Measurements from ENCODE around the gene GPANK1. TPM values are rescaled to one million over a fixed set of nuclear protein-coding genes. Genes with fewer than 3 reads are reported as not detected.

The GPANK1 gene
- total RNA-seq, 1 donor from 2014 or later, result 37.2 TPM

- Mint-ChIP-seq H3K36me3 (ENCODE audit: low read depth) (peaks cover 59% of the 10 kb centered on the region), H3K4me3 (no peak overlapping the region), H3K4me1 (ENCODE audit: low read depth) (peaks cover 43% of the 10 kb centered on the region), H3K27me3 (ENCODE audit: insufficient read depth) (no peaks in the 10 kb centered on the region), H3K9me3 (no peaks in the 10 kb centered on the region), H3K27ac (no peak overlapping the region)
- intact Hi-C loops (cut with micrococcal nuclease), result no loop called here
- DNase-seq (ENCODE audit: low spot score), result no peak
Measured at GRCh38 chr6:31624070-31624469, 40.7 kb downstream of the GPANK1 start.

DNA sequence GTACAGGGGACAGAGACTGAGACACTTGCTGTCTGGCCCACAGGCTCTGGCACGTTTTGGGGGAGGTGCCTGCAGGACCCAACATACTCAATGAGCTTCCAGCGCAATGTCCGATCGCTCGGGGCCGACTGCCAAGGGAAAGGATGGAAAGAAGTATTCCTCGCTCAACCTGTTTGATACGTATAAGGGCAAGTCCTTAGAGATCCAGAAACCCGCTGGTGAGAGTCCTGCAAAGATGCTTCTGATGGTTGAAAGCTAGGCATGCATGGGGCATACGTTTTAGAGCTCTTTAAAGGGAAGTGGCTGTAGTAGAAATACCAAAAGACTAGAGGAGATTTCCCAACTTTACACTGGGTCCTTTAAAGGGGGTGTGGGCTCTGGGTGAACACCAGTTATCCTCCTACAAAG, 42.1 kb downstream of the GPANK1 start:
- no peak for DNase-seq (ENCODE audit: low spot score)
- Mint-ChIP-seq H3K4me1 (ENCODE audit: low read depth) (peaks cover 41% of the 10 kb centered on the region), H3K27ac (peak overlapping the region; percentile 98), H3K9me3 (no peaks in the 10 kb centered on the region), H3K4me3 (peak overlapping the region; percentile 97), H3K27me3 (ENCODE audit: insufficient read depth) (no peaks in the 10 kb centered on the region), H3K36me3 (ENCODE audit: low read depth) (peaks cover 56% of the 10 kb centered on the region)
- intact Hi-C loops (cut with micrococcal nuclease), result no loop called here

DNA sequence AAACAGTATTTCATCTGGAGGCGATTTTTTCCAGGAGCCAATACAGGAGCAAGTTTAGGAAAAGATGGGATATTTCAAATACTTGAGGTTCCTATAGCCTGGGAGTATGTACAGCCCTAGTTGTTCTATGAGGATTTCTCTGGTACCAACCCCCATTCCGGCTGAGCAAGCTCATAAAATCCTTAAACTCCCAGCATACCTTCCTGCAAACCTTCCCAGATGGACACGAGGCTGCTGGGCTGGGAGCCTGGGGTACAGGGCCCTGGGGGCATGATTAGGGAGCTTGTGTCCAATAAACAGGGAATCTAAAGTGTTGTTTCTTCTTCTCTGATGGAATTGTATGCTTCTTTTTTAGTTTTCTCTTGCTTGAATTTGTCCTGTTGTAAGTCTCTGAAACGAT, 42.8 kb downstream of the GPANK1 start:
- no peak for DNase-seq (ENCODE audit: low spot score)
- intact Hi-C loops (cut with micrococcal nuclease), result loop anchor here (2.0 kb wide), 7 partner anchors 47 to 1797 kb away; partner anchors contain the start of genes CUTA, EHMT2, NEU1 and TNF
- no peaks in the 10 kb centered on the region for H3K27me3 Mint-ChIP-seq (ENCODE audit: insufficient read depth)
- H3K9me3 Mint-ChIP-seq, result no peaks in the 10 kb centered on the region
- H3K4me1 Mint-ChIP-seq (ENCODE audit: low read depth), result peaks cover 35% of the 10 kb centered on the region
- H3K36me3 Mint-ChIP-seq (ENCODE audit: low read depth), result peaks cover 49% of the 10 kb centered on the region
- H3K27ac Mint-ChIP-seq, result peak overlapping the region; percentile 98
- H3K4me3 Mint-ChIP-seq, result peak overlapping the region; percentile 97

DNA sequence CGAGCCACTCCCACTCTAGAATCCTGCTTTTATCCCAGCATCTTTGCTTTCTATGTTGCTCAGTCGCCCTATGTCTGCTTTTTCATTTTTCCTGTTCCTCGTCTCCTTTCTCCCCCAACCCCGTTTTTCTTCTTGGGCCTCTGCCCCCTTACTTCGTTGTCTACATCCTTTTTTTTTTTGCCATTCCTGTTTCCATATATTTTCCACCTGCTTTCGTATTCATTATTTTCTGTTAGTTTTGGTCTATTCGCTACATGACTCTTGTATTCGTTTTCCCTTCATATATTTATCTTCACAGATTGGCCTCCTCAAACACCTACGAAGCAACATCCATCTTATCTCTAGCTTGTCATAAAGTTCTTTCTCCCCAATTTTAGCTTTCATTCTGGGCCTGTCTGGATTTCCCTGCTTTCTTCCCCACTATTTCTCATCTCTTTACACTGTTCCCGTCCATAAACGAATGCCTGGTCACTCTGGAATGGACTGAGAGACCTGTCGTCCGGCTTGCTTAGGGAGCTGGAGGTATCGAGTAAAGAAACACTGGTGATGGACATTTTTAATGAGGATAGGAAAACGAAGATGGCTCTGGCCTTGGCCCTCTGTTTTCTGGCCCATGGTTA, 43.4 kb downstream of the GPANK1 start:
- H3K27ac Mint-ChIP-seq, result peak overlapping the region; percentile 98
- no peaks in the 10 kb centered on the region for H3K27me3 Mint-ChIP-seq (ENCODE audit: insufficient read depth)
- no peaks in the 10 kb centered on the region for H3K9me3 Mint-ChIP-seq
- peak overlapping the region; percentile 97 for H3K4me3 Mint-ChIP-seq
- peaks cover 41% of the 10 kb centered on the region for H3K4me1 Mint-ChIP-seq (ENCODE audit: low read depth)
- DNase-seq (ENCODE audit: low spot score), result no peak
- H3K36me3 Mint-ChIP-seq (ENCODE audit: low read depth), result peaks cover 47% of the 10 kb centered on the region
- intact Hi-C loops (cut with micrococcal nuclease), result loop anchor here (2.0 kb wide), 7 partner anchors 47 to 1797 kb away; partner anchors contain the start of genes CUTA, EHMT2, NEU1 and TNF

- Mint-ChIP-seq H3K36me3 (ENCODE audit: low read depth) (peaks cover 40% of the 10 kb centered on the region), H3K4me3 (peak within 1 kb of the TSS; percentile 97), H3K4me1 (ENCODE audit: low read depth) (peaks cover 43% of the 10 kb centered on the region), H3K27ac (peak within 1 kb of the TSS; percentile 98), H3K27me3 (ENCODE audit: insufficient read depth) (no peaks in the 10 kb centered on the region), H3K9me3 (no peaks in the 10 kb centered on the region)
- DNase-seq (ENCODE audit: low spot score), result peak; percentile 71
- intact Hi-C loops (cut with micrococcal nuclease), result loop anchor here (1.0 to 2.0 kb wide), 18 partner anchors 22 to 1798 kb away; partner anchors contain the start of genes BAG6, CUTA, DDX39B and EHMT2
Measured at GRCh38 chr6:31620586-31621319, 44.0 kb downstream of the GPANK1 start, which contains the start of gene PRRC2A. TSS of gene PRRC2A (plus strand) at chr6:31620715. CDS start at chr6:31622790, 2,075 bp downstream.

- peak overlapping the region; percentile 79 for H3K4me3 Mint-ChIP-seq
- intact Hi-C loops (cut with micrococcal nuclease), result loop anchor here (1.0 to 5.0 kb wide), 19 partner anchors 22 to 1799 kb away; partner anchors contain the start of genes BAG6, CUTA, DDX39B and EHMT2
- H3K27ac Mint-ChIP-seq, result peak overlapping the region; percentile 98
- DNase-seq (ENCODE audit: low spot score), result peak; percentile 98
- no peaks in the 10 kb centered on the region for H3K27me3 Mint-ChIP-seq (ENCODE audit: insufficient read depth)
- H3K4me1 Mint-ChIP-seq (ENCODE audit: low read depth), result peaks cover 43% of the 10 kb centered on the region
- peaks cover 32% of the 10 kb centered on the region for H3K36me3 Mint-ChIP-seq (ENCODE audit: low read depth)
- H3K9me3 Mint-ChIP-seq, result no peaks in the 10 kb centered on the region
Measured at GRCh38 chr6:31619805-31620585, 44.8 kb downstream of the GPANK1 start.

- Mint-ChIP-seq H3K9me3 (no peaks in the 10 kb centered on the region), H3K4me1 (ENCODE audit: low read depth) (peaks cover 37% of the 10 kb centered on the region), H3K27ac (peak overlapping the region; percentile 41), H3K4me3 (peak overlapping the region; percentile 43), H3K27me3 (ENCODE audit: insufficient read depth) (no peaks in the 10 kb centered on the region), H3K36me3 (ENCODE audit: low read depth) (peaks cover 12% of the 10 kb centered on the region)
- intact Hi-C loops (cut with micrococcal nuclease), result loop anchor here (5.0 kb wide), 1 partner anchor 345 kb away; the partner anchor contains the start of gene HLA-C
- no peak for DNase-seq (ENCODE audit: low spot score)
Measured at GRCh38 chr6:31617010-31617409, 47.8 kb downstream of the GPANK1 start.

DNA sequence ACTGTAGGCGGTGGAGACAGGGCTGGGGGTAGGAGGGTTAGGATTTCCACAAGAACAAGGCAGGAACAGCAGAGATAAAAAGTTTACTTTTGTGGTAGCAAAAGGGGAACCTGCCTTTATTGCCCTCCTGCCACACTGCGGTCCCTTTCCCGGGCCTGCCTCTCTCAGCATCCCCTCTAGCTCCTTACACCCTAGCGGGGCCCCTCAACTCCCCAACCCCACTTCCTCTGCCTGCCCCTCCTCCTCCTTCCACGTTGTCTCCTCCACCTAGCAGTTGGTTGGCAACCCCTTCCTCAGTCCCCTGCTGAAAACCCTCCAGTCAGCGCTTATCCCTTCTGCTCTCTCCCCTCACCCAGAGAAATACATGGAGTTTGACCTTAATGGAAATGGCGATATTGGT, 49.0 kb downstream of the GPANK1 start:
- Mint-ChIP-seq H3K9me3 (no peaks in the 10 kb centered on the region), H3K4me3 (peak overlapping the region; percentile 74), H3K36me3 (ENCODE audit: low read depth) (peaks cover 4% of the 10 kb centered on the region), H3K27ac (peak overlapping the region; percentile 72), H3K27me3 (ENCODE audit: insufficient read depth) (no peaks in the 10 kb centered on the region), H3K4me1 (ENCODE audit: low read depth) (peaks cover 28% of the 10 kb centered on the region)
- DNase-seq (ENCODE audit: low spot score), result peak; percentile 13
- intact Hi-C loops (cut with micrococcal nuclease), result loop anchor here (5.0 kb wide), 1 partner anchor 343 kb away; the partner anchor contains the start of gene HLA-C

DNA sequence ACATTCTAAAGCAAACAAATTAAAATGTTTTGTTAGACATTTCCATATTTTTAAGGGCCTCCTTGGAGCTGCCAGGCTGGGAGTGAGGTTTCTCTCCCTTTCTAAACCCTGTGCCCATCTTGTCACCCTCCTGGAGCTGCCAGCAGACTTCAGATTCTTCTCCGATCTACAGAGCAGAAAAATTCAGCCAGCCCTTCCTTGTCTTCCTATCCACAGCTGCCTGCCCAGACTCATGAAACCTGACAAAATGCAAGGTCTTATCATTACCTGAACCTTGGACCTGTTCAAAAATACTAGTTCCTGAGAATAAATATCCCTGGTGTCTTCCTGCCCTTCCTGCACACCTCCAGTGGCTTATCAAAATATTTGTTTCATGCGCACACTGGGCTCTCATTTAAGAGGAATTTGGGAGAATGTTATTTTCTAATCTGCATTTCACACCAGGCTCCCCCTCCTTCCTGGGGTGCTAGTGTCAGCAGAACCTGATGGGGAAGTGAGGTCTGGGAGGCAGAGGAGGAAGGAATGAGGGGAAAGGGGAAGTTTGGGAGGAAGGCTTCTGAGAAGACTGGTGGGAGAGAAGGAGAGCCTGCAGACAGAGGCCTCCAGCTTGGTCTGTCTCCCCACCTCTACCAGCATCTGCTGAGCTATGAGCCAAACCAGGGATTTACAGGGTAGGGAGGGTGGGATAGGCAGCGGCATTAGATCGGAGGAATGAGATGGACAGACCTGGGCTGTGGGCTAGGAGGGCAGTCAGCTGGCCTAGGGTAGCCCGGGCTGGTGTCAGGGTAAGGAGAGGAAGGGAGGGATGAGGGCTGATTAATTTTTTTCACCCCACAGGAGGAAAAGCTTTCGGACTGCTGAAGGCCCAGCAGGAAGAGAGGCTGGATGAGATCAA, 49.9 kb downstream of the GPANK1 start, which contains the start of gene AIF1:
AIF1 (plus strand) TSS at position 551 of the 895 bp plus-strand sequence; CDS start at position 647, 96 bp downstream.
- Mint-ChIP-seq H3K4me1 (ENCODE audit: low read depth) (peaks cover 28% of the 10 kb centered on the region), H3K36me3 (ENCODE audit: low read depth) (peaks cover 4% of the 10 kb centered on the region), H3K9me3 (no peaks in the 10 kb centered on the region), H3K27ac (peak within 1 kb of the TSS; percentile 72), H3K27me3 (ENCODE audit: insufficient read depth) (no peaks in the 10 kb centered on the region), H3K4me3 (peak within 1 kb of the TSS; percentile 74)
- intact Hi-C loops (cut with micrococcal nuclease), result loop anchor here (5.0 kb wide), 1 partner anchor 343 kb away; the partner anchor contains the start of gene HLA-C
- no peak for DNase-seq (ENCODE audit: low spot score)

DNA sequence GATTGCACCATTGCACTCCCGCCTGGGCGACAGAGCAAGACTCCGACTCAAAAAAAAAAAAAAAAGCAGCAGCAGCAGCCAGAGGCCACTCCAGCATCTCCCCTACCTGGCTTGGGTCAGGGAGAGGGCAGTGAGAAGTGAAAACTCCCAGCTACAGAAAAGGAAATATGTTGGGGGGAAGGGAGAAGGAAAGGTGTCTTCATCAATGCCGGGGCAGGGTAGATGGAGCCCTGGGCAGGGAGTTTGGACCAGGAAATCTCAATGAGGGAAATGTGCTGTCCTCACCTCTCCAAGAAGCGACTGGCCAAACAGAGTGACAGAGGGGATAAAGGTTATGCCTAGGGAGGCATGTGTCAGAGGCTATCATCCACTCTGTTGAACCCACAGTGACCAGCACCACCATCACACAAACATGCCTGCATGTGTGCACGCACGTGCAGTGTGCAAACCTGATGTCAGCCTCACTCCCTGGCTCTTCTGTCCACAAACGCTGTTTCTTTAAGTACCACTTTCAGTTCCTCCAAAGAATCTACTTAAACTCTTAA, 50.6 kb downstream of the GPANK1 start:
- Mint-ChIP-seq H3K36me3 (ENCODE audit: low read depth) (peaks cover 2% of the 10 kb centered on the region), H3K9me3 (no peaks in the 10 kb centered on the region), H3K4me1 (ENCODE audit: low read depth) (peaks cover 28% of the 10 kb centered on the region), H3K27ac (no peak overlapping the region), H3K4me3 (no peak overlapping the region), H3K27me3 (ENCODE audit: insufficient read depth) (no peaks in the 10 kb centered on the region)
- no peak for DNase-seq (ENCODE audit: low spot score)
- intact Hi-C loops (cut with micrococcal nuclease), result no loop called here
